HepG2 (cell line): ENCODE results near the gene RASA3. TPM values are rescaled to one million over a fixed set of nuclear protein-coding genes. Genes with fewer than 3 reads are reported as not detected.

Experiments
- ATAC-seq: fragments of 200-7000 bp; cut with Tn5 transposase; 3 replicates; pipeline ENCODE4 v1.9.1; 2020; ENCODE audit warnings: mild to moderate bottlenecking, moderate library complexity
- BruUV-seq: library from RNA; stranded (reverse); fragments of 400-500 nt; replicated peaks from 2 replicates; lab custom pipeline; 2021; lab: Mats Ljungman, UMichigan
- CTCF ChIA-PET: fragments of 300-600 bp; formaldehyde crosslinking; extraction: SDS; loops from one replicate; lab custom pipeline; 2021; ENCODE audit warnings: low total read pairs, inconsistent platforms, low intra/inter-chr PET ratio; lab: Yijun Ruan, JAX
- POLR2A ChIA-PET: fragments of 350-600 bp; sonication (Branson Sonifier 250); formaldehyde crosslinking; loops from one replicate; lab custom pipeline; 2020; ENCODE audit warnings: antibody characterized with exemption, inconsistent platforms; lab: Yijun Ruan, JAX
- DNase-seq: peaks from one replicate; pipeline ENCODE4 v3.0.0-alpha.2; 2015; ENCODE audit warnings: low spot score
- FAIRE-seq: peaks from 3 replicates; lab custom pipeline; 2011; peaks lifted over from hg19 to GRCh38; lab: Jason Lieb, UNC
- H2AFZ ChIP-seq: one replicate; pipeline ENCODE4 v1.6.1; 2011; ENCODE audit warnings: low read length, inconsistent platforms
- H3K27ac ChIP-seq: fragments of 300-600 bp; 3 replicates; pipeline ENCODE4 v1.8.0; 2011; ENCODE audit warnings: mixed run types, mild to moderate bottlenecking, mixed read lengths, low read length, inconsistent platforms; ENCODE audit not compliant: insufficient read depth; ENCODE audit errors: extremely low read length
- H3K27me3 ChIP-seq, 2 experiments: fragments of 200-600 bp in 1 of 2; 2 replicates in 1 of 2; 3 replicates in 1 of 2; pipeline versions ENCODE4 v1.6.0 to v1.8.0; 2011; ENCODE audit warnings: low read length in 2 of 2, mild to moderate bottlenecking in 2 of 2, moderate library complexity in 2 of 2, inconsistent platforms in 1 of 2; ENCODE audit not compliant: insufficient read depth in 2 of 2, control insufficient read depth in 1 of 2
- H3K36me3 ChIP-seq, 2 experiments: fragments of 200-600 bp in 1 of 2; replicated peaks in 1 of 2; 2 replicates in 1 of 2; 3 replicates in 1 of 2; pipeline versions ENCODE4 v1.5.1 to v1.8.0; 2011; ENCODE audit warnings: low read length in 2 of 2, inconsistent platforms in 1 of 2; ENCODE audit not compliant: insufficient read depth in 2 of 2, control insufficient read depth in 1 of 2
- H3K4me1 ChIP-seq: 2 replicates; pipeline ENCODE4 v1.5.1; 2012; ENCODE audit warnings: low read length, inconsistent platforms; ENCODE audit not compliant: insufficient read depth
- H3K4me2 ChIP-seq: 2 replicates; pipeline ENCODE4 v1.6.0; 2011; ENCODE audit warnings: low read depth, low read length, inconsistent platforms
- H3K4me3 ChIP-seq, 3 experiments: fragments of 200-600 bp in 1 of 3; sonication (generic), shearing (Covaris generic) in 1 of 3; replicated peaks in 1 of 3; 2 replicates each; pipeline ENCODE4 v1.5.1; 2011 to 2016; ENCODE audit warnings: low read length in 3 of 3, inconsistent platforms in 2 of 3, low read depth in 2 of 3, mild to moderate bottlenecking in 2 of 3, control low read depth in 1 of 3, mixed read lengths in 1 of 3; ENCODE audit not compliant: insufficient read depth in 1 of 3
- H3K79me2 ChIP-seq: one replicate; pipeline ENCODE4 v1.6.1; 2011; ENCODE audit warnings: low read length, inconsistent platforms; ENCODE audit not compliant: insufficient read depth
- H3K9ac ChIP-seq: 2 replicates; pipeline ENCODE4 v1.6.0; 2011; ENCODE audit warnings: mild to moderate bottlenecking, low read depth, low read length, inconsistent platforms; ENCODE audit not compliant: insufficient read depth
- H3K9me3 ChIP-seq: 2 replicates; pipeline ENCODE4 v1.5.1; 2012; ENCODE audit warnings: mild to moderate bottlenecking, low read length
- H4K20me1 ChIP-seq: 2 replicates; pipeline ENCODE4 v1.6.0; 2011; ENCODE audit warnings: inconsistent platforms, mild to moderate bottlenecking, low read length, moderate library complexity; ENCODE audit not compliant: insufficient read depth
- AGO1 ChIP-seq: fragments of 200-400 bp; formaldehyde crosslinking; IDR thresholded peaks from 2 replicates; pipeline ENCODE4 v1.6.1; 2017; ENCODE audit warnings: mild to moderate bottlenecking, low read depth, low read length, moderate library complexity; ENCODE audit not compliant: poor library complexity, severe bottlenecking
- HOXA7 ChIP-seq: sonication (generic); formaldehyde crosslinking; IDR thresholded peaks from 2 replicates; pipeline ENCODE4 v1.8.1; 2022; ENCODE audit warnings: mild to moderate bottlenecking, missing genetic modification reagents, moderate library complexity
- MTA3 ChIP-seq: sonication (generic); formaldehyde crosslinking; IDR thresholded peaks from 2 replicates; pipeline ENCODE4 v1.4.0; 2020; ENCODE audit warnings: missing genetic modification reagents
- ZFP41 ChIP-seq: sonication (generic); formaldehyde crosslinking; IDR thresholded peaks from 2 replicates; pipeline ENCODE4 v1.4.0; 2020; ENCODE audit warnings: mild to moderate bottlenecking, missing genetic modification reagents, borderline replicate concordance
- WGBS: methylation state at CpG from one replicate; pipeline ENCODE4 v1.1.6; 2017; ENCODE audit warnings: low lambda C conversion rate; 5-methylcytosine and 5-hydroxymethylcytosine counted together
- in situ Hi-C: cut with HindIII; loops from 2 replicates; pipeline ENCODE4 v1.10.0; 2017; ENCODE audit warnings: low pct_unique_long_range_greater_than_20kb; ENCODE audit not compliant: extremely low pct_ligation_motif_present
- intact Hi-C: fragments of 100-400 bp; cut with micrococcal nuclease; formaldehyde crosslinking; loops from one replicate; pipeline ENCODE4 v1.10.0; 2022; ENCODE audit not compliant: unreplicated experiment
- polyA plus RNA-seq, 8 experiments: library from polyadenylated mRNA; depleted of rRNA in 3 of 8; stranded (reverse) in 7 of 8; unstranded in 1 of 8; fragments of >200 nt; fragmentation: Illumina TruSeq in 4 of 8; extraction: Trizol in 4 of 8; gene quantifications; 2 replicates each; pipeline versions ENCODE4 v1.2.1 to v1.2.3, GENCODE V29; 2011 to 2016; ENCODE audit warnings: low read depth in 4 of 8, missing spikeins in 1 of 8, mixed read lengths in 1 of 8; ENCODE audit not compliant: insufficient read depth in 1 of 8
- total RNA-seq, 5 experiments: library from RNA; depleted of rRNA; stranded (reverse); fragments of >200 nt; fragmentation: Illumina TruSeq; extraction: Trizol; gene quantifications; 2 replicates each; pipeline ENCODE4 v1.2.3, GENCODE V29; 2016; ENCODE audit warnings: low read depth in 1 of 5
- TF ChIP-seq, protein P1 (sequence below): IDR thresholded peaks from 2 replicates; pipeline ENCODE4 v1.6.1; 2016; ENCODE audit warnings: missing compliant biosample characterization, missing genetic modification reagents, borderline replicate concordance
- TF ChIP-seq, protein P2 (sequence below): sonication (generic); formaldehyde crosslinking; IDR thresholded peaks from 2 replicates; pipeline ENCODE4 v1.4.0; 2020; ENCODE audit warnings: missing genetic modification reagents, borderline replicate concordance
- TF ChIP-seq, protein P3 (sequence below): IDR thresholded peaks from 2 replicates; pipeline ENCODE4 v1.6.1; 2016; ENCODE audit warnings: low read depth, control low read depth

Gene RASA3
- total and polyA plus RNA-seq, 2 of the 13 experiments (the other 11 are each of a cell fraction or from before 2014, with no cell fraction given): 0.05 TPM; not detected in 1

DNA sequence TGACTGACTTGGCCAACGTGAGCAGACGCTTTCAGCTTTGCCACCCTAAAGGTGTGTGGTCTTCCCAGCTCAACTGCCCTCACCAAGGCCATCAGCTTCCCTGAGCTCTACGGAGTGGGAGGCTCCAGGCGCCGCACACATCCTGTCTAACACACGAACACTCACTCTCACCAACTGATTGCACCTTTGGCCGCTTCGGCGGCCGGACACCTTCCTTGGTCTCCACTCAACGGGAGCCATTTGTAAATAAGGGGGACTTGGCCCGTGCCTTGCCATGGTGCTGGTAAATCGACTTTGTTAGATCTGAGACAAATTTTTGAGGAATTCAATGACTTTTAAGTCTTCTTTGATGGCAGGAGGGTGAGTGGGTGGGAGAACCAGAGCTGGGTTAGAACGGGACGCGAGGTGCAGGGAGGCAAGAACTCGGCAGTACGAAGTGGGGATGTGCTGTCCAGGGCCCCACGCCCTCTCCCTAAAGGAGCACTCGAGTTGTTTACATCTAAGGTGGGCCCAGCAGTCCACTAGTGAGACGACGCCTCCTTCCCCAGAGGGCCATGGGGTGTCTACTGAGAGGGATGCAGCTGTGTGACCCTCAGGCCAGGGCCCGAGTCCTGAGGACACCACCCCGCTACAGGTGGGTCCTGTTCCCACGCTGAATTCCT lies 163.0 kb downstream of the RASA3 start:
- H4K20me1 ChIP-seq: no peaks in the 10 kb centered on the region
- H3K79me2 ChIP-seq: no peaks in the 10 kb centered on the region
- peaks cover 11% of the 10 kb centered on the region for H3K9me3 ChIP-seq
- no peak overlapping the region for H3K27ac ChIP-seq
- DNase-seq (no peak), ATAC-seq (no peak), FAIRE-seq (no peak)
- no peak overlapping the region for H3K4me3 ChIP-seq
- TF ChIP-seq ZFP41 (CRISPR knock-in tag) (no peak), HOXA7 (CRISPR knock-in tag) (no peak), AGO1 (no peak), MTA3 (CRISPR knock-in tag) (no peak)
- TF ChIP-seq, protein P1, sequence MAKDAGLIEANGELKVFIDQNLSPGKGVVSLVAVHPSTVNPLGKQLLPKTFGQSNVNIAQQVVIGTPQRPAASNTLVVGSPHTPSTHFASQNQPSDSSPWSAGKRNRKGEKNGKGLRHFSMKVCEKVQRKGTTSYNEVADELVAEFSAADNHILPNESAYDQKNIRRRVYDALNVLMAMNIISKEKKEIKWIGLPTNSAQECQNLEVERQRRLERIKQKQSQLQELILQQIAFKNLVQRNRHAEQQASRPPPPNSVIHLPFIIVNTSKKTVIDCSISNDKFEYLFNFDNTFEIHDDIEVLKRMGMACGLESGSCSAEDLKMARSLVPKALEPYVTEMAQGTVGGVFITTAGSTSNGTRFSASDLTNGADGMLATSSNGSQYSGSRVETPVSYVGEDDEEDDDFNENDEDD: no peak
- TF ChIP-seq, protein P2, sequence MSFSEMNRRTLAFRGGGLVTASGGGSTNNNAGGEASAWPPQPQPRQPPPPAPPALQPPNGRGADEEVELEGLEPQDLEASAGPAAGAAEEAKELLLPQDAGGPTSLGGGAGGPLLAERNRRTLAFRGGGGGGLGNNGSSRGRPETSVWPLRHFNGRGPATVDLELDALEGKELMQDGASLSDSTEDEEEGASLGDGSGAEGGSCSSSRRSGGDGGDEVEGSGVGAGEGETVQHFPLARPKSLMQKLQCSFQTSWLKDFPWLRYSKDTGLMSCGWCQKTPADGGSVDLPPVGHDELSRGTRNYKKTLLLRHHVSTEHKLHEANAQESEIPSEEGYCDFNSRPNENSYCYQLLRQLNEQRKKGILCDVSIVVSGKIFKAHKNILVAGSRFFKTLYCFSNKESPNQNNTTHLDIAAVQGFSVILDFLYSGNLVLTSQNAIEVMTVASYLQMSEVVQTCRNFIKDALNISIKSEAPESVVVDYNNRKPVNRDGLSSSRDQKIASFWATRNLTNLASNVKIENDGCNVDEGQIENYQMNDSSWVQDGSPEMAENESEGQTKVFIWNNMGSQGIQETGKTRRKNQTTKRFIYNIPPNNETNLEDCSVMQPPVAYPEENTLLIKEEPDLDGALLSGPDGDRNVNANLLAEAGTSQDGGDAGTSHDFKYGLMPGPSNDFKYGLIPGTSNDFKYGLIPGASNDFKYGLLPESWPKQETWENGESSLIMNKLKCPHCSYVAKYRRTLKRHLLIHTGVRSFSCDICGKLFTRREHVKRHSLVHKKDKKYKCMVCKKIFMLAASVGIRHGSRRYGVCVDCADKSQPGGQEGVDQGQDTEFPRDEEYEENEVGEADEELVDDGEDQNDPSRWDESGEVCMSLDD (CRISPR knock-in tag): no peak
- TF ChIP-seq, protein P3, sequence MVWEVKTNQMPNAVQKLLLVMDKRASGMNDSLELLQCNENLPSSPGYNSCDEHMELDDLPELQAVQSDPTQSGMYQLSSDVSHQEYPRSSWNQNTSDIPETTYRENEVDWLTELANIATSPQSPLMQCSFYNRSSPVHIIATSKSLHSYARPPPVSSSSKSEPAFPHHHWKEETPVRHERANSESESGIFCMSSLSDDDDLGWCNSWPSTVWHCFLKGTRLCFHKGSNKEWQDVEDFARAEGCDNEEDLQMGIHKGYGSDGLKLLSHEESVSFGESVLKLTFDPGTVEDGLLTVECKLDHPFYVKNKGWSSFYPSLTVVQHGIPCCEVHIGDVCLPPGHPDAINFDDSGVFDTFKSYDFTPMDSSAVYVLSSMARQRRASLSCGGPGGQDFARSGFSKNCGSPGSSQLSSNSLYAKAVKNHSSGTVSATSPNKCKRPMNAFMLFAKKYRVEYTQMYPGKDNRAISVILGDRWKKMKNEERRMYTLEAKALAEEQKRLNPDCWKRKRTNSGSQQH (CRISPR knock-in tag): no peak
- H3K4me2 ChIP-seq: no peak overlapping the region
- peaks cover 11 to 40% of the 10 kb centered on the region in 2 experiments for H3K27me3 ChIP-seq
- H3K4me1 ChIP-seq: no peaks in the 10 kb centered on the region
- no peak overlapping the region for H2AFZ ChIP-seq
- POLR2A ChIA-PET: no interaction called here
- intact Hi-C loops (no loop called here), in situ Hi-C loops (no loop called here)
- WGBS: 63% methylated on average over 14 of the region's 25 CpGs
- H3K9ac ChIP-seq: no peak overlapping the region
- CTCF ChIA-PET: no interaction called here
- no TSS peak for BruUV-seq
- H3K36me3 ChIP-seq: no peaks in the 10 kb centered on the region
